ENCODE measurements around the gene HDAC9.

DNA sequence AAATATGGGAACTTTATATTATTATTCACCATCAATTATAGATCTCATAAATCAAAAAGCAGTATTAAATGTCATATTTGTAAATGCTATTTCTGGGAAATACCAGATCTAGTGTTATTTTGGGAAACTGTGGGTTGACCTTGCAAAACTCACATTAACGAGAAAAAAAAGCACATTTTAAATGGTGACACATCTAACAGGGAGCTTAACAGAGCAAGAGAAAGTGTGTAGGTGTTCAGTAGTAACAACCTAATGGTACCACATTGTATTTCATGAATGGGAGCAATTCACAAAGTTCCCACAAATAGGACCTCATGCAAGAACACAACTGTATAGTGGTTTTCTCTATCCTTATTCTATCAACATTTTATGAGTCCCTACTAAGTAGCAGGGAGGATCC lies 26.2 kb upstream of the HDAC9 start:
- no peak for TF ChIP-seq REST (IDR thresholded peaks at IDR 0.05; ENCODE audit: insufficient read depth in 1 of 2, low read depth in 2 of 2, low read length in 2 of 2)
- no peak for TF ChIP-seq POLR2AphosphoS5 (IDR thresholded peaks at IDR 0.05; ENCODE audit: low read depth, low read length)
- no peak for TF ChIP-seq TAF1 (IDR thresholded peaks at IDR 0.05; ENCODE audit: borderline replicate concordance, insufficient read depth, low read length)
- no peak for TF ChIP-seq FOXP2 (optimal IDR thresholded peaks at IDR 0.05; ENCODE audit: borderline replicate concordance, extremely low read depth, extremely low read length, insufficient read depth)

Data from PFSK-1 (cell line).